ENCODE results near the gene PLEKHS1.

DNA sequence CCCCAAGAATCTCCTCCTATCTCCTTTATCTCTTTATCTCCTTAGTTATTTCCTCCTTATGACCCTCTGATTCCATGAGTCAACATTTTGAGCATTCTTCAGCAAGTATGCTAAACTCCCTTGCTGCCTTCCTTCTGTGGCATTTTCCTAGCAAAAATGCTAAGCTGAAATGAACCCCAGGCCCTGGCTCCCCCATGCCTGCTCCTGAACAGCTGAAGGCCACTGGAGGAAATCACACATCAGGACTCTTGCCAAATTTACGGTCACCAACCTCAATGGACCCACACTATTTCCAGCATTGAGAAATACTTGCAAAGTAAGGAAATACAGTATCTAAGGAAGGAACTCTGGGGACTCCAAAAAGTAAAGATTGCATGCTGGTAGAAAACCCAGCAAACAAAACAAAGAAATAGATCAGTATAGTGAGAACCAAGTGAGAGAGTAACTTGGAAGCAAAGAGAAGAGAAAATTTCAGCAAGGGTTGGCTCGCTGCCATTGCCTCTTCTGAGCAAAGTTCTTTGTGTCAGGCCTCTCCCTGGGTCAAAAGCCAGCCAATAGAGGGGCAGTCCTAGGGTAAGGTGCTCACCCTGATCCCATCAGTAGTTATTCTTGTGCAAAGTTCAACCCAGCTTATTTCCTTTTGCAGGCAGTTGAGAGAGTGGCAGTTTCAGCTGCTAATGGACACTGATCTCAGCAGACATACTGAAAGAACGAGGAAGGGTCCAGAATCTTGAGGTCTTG, 5.1 kb upstream of the PLEKHS1 start:
- TF ChIP-seq CTCF (IDR thresholded peaks at IDR 0.05) (no peak), POLR2A (IDR thresholded peaks at IDR 0.05) (no peak)

Data from prostate gland (tissue), 2 donors.